PC-9 (cell line): Measurements from ENCODE around the gene PKD1L1.

Source experiments
- EZH2 ChIP-seq: fragments of 200-600 bp; sonication (generic); IDR thresholded peaks from 2 replicates; pipeline ENCODE4 v1.8.0; 2017; ENCODE audit warnings: antibody characterized with exemption, low read depth
- TF ChIP-seq, protein P1 (sequence below): fragments of 200-600 bp; sonication (generic); conservative IDR thresholded peaks from 2 replicates; pipeline ENCODE4 v1.6.1; 2017; ENCODE audit warnings: mixed run types, antibody characterized with exemption, mild to moderate bottlenecking, moderate library complexity

DNA sequence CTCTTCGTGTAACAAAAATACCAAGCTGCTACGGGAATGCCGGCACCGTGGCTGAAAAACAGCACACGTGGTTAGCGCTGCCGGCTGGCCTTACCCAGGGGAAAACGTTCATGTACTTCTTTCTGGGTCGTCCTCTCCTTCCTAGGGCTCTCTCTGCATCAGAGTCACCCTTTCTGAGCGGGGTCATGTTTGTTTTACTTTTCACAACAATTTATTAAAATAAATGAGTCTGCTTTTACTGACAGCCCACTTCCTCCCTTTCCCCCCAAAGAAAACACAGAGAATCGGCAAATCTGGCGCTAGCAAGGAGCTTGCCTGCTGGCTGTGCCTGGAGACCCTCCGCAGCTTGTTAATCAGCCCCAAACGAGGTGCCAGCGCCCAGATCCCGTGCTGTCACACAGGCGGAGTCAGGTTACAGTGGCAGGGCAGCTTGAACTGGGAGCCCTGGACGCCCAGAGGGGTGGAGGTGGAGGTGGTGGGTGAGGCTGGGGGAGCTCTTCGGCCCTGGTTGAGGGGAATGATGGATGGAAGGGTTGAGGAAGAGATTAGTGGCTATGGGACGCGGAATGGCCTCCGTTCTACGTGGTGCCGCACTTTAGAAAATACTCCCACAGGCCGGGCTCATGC is 204.2 kb downstream of the PKD1L1 start:
- TF ChIP-seq, protein P1, sequence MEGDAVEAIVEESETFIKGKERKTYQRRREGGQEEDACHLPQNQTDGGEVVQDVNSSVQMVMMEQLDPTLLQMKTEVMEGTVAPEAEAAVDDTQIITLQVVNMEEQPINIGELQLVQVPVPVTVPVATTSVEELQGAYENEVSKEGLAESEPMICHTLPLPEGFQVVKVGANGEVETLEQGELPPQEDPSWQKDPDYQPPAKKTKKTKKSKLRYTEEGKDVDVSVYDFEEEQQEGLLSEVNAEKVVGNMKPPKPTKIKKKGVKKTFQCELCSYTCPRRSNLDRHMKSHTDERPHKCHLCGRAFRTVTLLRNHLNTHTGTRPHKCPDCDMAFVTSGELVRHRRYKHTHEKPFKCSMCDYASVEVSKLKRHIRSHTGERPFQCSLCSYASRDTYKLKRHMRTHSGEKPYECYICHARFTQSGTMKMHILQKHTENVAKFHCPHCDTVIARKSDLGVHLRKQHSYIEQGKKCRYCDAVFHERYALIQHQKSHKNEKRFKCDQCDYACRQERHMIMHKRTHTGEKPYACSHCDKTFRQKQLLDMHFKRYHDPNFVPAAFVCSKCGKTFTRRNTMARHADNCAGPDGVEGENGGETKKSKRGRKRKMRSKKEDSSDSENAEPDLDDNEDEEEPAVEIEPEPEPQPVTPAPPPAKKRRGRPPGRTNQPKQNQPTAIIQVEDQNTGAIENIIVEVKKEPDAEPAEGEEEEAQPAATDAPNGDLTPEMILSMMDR, result no peak
- TF ChIP-seq EZH2, result no peak
